K562 (cell line): ENCODE results near the gene RPP21.

Source experiments
- IRF9 ChIP-seq: fragments of 450-650 bp; IDR thresholded peaks from 2 replicates; pipeline ENCODE4 v1.6.1; 2016; ENCODE audit warnings: missing biosample characterization, missing genetic modification characterization
- NCOA1 ChIP-seq: fragments of 450-650 bp; IDR thresholded peaks from 2 replicates; pipeline ENCODE4 v1.6.1; 2016; ENCODE audit warnings: low read depth
- NR2C2 ChIP-seq, 2 experiments: fragments of 200-800 bp in 1 of 2; sonication (Bioruptor generic) in 1 of 2; sonication (generic) in 1 of 2; formaldehyde crosslinking in 1 of 2; IDR thresholded peaks; 2 replicates each; pipeline versions ENCODE4 v1.6.1 to v1.8.0; 2016 to 2022; ENCODE audit warnings: mild to moderate bottlenecking in 1 of 2, missing compliant biosample characterization in 1 of 2, missing genetic modification characterization in 1 of 2, missing genetic modification reagents in 1 of 2
- YY1 ChIP-seq, 3 experiments: IDR thresholded peaks; 2 replicates each; pipeline ENCODE4 v1.6.1; 2011; ENCODE audit warnings: low read length in 2 of 3, mild to moderate bottlenecking in 2 of 3, moderate library complexity in 2 of 3, borderline replicate concordance in 1 of 3, control low read depth in 1 of 3, low read depth in 1 of 3; ENCODE audit not compliant: insufficient read depth in 3 of 3, insufficient replicate concordance in 2 of 3, control insufficient read depth in 1 of 3, insufficient read length in 1 of 3; ENCODE audit errors: extremely low read depth in 1 of 3
- ZBED1 ChIP-seq: IDR thresholded peaks from 2 replicates; pipeline ENCODE4 v1.6.1; 2014
- TF ChIP-seq, protein P1 (sequence below): sonication (generic); formaldehyde crosslinking; IDR thresholded peaks from 2 replicates; pipeline ENCODE4 v1.8.1; 2023; ENCODE audit warnings: mild to moderate bottlenecking, missing genetic modification reagents
- TF ChIP-seq, protein P2 (sequence below), 3 experiments: IDR thresholded peaks in 2 of 3; conservative IDR thresholded peaks in 1 of 3; 2 replicates each; pipeline ENCODE4 v1.5.1; 2011 to 2012; ENCODE audit warnings: low read length in 3 of 3, mild to moderate bottlenecking in 3 of 3, control low read depth in 2 of 3, improper control_type of control experiment in 1 of 3, inconsistent platforms in 1 of 3, low read depth in 1 of 3, mixed read lengths in 1 of 3, moderate library complexity in 1 of 3; ENCODE audit not compliant: insufficient read depth in 2 of 3

DNA sequence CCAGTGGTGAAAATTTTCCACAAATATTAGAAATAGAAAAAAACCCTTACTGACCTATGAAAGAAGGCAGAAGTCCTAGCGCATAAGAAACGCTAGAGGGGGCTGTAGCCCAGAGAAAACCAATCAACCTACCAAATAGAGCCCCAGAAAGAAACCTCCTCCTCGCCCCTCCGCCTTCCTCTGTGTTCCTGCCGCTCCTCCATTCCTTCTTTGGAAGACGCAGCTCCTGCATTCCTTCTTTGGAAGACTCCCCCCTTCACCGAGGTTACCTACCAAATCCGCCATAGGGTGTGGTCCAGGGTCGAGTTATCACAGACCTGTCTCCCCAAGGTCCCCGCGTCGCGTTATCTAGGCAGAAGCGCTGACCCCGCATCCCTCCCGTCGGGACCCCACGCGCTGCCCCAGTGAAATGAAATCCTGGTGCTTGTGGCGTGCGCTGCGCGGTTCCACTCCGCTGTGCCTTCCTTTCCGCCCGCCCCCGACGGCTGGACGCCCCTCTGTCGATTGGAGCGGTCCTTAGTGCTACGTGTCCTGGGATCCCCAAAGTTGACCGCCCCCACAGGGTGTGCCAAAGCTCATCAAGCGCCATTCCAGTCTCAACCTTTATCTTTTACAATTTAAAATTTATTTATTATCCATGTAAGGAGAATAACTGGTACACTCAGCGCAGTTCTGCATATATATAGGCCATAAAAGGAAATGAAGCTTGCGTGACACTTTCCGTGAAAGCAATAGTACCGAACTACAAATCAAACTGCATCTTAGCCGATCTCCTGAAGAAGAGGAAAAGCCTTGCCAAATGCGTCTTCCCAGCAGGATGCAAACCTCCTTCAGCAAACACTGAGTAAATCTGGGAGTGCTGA is 13.0 kb downstream of the RPP21 start:
- TF ChIP-seq IRF9 (tag): no peak
- no peak for TF ChIP-seq NCOA1
- TF ChIP-seq, protein P1, sequence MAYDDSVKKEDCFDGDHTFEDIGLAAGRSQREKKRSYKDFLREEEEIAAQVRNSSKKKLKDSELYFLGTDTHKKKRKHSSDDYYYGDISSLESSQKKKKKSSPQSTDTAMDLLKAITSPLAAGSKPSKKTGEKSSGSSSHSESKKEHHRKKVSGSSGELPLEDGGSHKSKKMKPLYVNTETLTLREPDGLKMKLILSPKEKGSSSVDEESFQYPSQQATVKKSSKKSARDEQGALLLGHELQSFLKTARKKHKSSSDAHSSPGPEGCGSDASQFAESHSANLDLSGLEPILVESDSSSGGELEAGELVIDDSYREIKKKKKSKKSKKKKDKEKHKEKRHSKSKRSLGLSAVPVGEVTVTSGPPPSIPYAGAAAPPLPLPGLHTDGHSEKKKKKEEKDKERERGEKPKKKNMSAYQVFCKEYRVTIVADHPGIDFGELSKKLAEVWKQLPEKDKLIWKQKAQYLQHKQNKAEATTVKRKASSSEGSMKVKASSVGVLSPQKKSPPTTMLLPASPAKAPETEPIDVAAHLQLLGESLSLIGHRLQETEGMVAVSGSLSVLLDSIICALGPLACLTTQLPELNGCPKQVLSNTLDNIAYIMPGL (CRISPR knock-in tag): no peak
- no peak for TF ChIP-seq NR2C2 (CRISPR knock-in tag; IDR thresholded peaks at IDR 0.05)
- no peak for TF ChIP-seq NR2C2 (tag; IDR thresholded peaks at IDR 0.05)
- no peak for TF ChIP-seq ZBED1
- TF ChIP-seq, protein P2, sequence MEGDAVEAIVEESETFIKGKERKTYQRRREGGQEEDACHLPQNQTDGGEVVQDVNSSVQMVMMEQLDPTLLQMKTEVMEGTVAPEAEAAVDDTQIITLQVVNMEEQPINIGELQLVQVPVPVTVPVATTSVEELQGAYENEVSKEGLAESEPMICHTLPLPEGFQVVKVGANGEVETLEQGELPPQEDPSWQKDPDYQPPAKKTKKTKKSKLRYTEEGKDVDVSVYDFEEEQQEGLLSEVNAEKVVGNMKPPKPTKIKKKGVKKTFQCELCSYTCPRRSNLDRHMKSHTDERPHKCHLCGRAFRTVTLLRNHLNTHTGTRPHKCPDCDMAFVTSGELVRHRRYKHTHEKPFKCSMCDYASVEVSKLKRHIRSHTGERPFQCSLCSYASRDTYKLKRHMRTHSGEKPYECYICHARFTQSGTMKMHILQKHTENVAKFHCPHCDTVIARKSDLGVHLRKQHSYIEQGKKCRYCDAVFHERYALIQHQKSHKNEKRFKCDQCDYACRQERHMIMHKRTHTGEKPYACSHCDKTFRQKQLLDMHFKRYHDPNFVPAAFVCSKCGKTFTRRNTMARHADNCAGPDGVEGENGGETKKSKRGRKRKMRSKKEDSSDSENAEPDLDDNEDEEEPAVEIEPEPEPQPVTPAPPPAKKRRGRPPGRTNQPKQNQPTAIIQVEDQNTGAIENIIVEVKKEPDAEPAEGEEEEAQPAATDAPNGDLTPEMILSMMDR (IDR thresholded peaks at IDR 0.05 in 2 of 3, conservative IDR thresholded peaks at IDR 0.05 in 1 of 3; ENCODE audit: insufficient read depth in 2 of 3, low read depth in 1 of 3, low read length in 3 of 3): peak; percentile 75 to 88 (median 79)
- no peak for TF ChIP-seq YY1 (IDR thresholded peaks at IDR 0.05; ENCODE audit: borderline replicate concordance in 1 of 3, control insufficient read depth in 1 of 3, extremely low read depth in 1 of 3, insufficient read depth in 3 of 3, insufficient read length in 1 of 3, insufficient replicate concordance in 2 of 3, low read depth in 1 of 3, low read length in 2 of 3)
